Body of pancreas (tissue), 4 donors: Measurements from ENCODE around the gene RND2.

Source experiments
- CTCF ChIP-seq, 7 experiments: fragments of 450-650 bp in 4 of 7; fragments of 200-600 bp in 3 of 7; sonication (generic) in 3 of 7; IDR thresholded peaks; one replicate each; pipeline ENCODE4 v1.5.1; 2016 to 2019; ENCODE audit warnings: antibody characterized with exemption in 7 of 7
- POLR2A ChIP-seq, 3 donors: fragments of 450-650 bp; IDR thresholded peaks; one replicate each; pipeline ENCODE4 v1.6.1; 2016; ENCODE audit warnings: antibody characterized with exemption in 3 of 3, mild to moderate bottlenecking in 2 of 3

- TF ChIP-seq CTCF (IDR thresholded peaks at IDR 0.05) (no peak), POLR2A (IDR thresholded peaks at IDR 0.05) (no peak)
Measured at GRCh38 chr17:42997390-42997983, 27.5 kb upstream of the RND2 start.
